Measurements from ENCODE around the gene HECTD1.
"Not testable (repeated sequence)": the region's sequence is repeated elsewhere in the genome, so short reads cannot be mapped to it uniquely, and the experiment has no call there.

The HECTD1 gene

DNA sequence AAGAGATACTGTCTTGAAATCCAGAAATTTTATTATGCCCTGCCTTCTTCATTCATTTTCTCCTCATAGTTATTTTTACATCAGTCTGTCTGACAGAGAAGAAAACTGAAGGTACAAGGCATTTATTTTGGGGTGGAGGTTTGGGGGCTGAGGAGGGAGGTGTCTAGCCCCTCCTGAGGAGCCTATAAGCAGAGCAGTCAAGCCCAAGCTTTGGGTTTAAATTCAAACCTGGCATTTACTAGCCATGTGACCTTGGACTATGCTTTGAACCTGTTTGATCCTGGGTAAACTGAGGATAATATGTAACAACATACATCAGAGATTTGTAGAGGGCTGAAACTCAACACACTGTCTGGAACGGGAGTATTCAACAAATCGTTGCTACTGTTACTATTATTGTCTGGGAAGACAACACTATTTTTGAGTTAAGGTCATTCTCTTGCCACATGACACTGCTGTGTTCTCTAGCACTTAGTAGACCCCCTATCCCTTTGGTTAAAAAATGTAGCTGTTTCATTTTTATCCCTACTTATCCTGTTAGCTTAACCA lies 115.4 kb downstream of the HECTD1 start:
- DNase-seq (ENCODE audit: low read depth) = no peak

DNA sequence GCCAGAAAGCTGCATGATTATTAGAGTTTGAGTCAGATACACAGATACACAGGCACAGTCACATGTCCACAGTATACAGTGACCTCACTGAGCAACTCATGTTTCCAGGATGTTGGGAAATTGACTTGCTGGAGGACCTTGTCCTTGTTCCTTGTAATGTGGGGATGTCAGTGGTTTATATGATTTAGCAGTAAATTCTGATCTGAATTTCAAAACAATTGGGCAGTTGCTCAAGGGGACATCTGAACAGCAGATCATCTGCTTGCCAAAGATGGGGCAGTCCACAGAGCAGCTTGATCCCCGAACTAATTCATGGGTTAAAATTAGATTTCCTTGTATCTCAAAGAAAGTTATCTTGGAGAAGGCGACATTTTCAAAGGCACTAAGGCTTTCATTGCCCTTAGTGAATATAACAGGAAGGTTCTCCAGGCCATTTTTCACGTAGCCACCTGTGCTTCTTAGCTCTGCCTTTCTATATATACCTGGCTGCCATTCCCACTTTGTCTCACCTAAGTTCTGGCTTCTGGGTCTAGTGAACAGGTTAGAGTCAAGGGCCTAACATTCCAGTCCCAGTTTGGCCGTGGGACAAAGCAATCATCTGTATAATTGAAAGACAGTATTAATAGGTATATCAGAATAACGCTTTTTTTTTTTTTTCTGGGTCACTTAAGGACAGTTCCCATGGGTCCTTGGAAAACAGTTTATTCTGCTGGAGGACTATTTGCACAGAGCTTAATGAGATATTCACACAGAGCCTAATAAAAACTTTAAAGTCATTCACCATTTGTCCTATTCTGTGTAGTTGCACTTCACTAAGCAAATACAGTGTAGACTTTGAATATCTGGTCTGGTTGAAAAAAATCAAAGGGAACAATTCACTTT lies 116.5 kb downstream of the HECTD1 start:
- no peak for DNase-seq (ENCODE audit: low read depth)

- not testable (repeated sequence) for DNase-seq (ENCODE audit: low read depth)
Measured at GRCh38 chr14:31086466-31086865, 121.1 kb downstream of the HECTD1 start.

DNA sequence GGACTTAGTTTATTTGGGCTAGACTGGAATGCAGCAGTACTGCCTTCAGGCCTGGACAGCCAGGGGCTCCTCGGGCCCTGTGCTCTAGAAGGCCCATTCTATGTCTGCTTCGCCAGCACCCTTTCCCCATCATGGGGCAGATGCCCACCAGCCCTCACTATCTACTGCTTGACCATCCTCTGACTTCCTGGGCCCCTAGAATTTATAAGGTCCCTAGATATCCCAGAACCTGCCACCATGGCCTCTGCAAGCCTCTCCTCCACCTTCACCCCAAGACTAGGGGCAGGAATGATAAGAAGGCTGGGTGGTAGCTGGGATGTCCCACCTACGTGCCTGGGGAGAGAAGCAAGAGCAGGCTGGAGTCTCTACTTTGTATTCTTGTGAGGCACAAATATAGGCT lies 122.6 kb downstream of the HECTD1 start:
- no peak for DNase-seq (ENCODE audit: low read depth)

GRCh38 chr14:31084385-31084784 lies 123.2 kb downstream of the HECTD1 start:
- no peak for DNase-seq (ENCODE audit: low read depth)

DNA sequence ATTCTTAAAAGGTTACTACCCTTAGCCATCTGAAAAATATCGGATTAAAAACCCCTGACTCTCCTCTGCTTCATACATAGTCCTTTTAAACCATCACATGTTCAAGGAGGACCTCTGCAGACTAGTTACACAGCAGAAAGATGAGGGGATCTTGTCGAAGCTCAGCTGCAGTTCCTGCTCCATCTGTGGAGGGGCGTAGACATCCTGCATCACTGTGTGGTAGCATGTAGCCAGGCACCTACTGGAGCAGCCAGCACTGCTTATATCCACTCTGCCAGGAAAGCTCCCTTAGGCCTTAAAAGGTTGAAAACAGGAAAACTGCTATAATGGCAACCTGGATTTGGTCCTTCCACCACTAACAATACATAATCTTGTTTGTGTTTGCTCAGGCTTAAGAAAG lies 123.8 kb downstream of the HECTD1 start:
- no peak for DNase-seq (ENCODE audit: low read depth)

- no peak for DNase-seq (ENCODE audit: low read depth)
Measured at GRCh38 chr14:31080484-31080883, 127.1 kb downstream of the HECTD1 start.

GRCh38 chr14:31080056-31080455 lies 127.5 kb downstream of the HECTD1 start:
- no peak for DNase-seq (ENCODE audit: low read depth)

DNA sequence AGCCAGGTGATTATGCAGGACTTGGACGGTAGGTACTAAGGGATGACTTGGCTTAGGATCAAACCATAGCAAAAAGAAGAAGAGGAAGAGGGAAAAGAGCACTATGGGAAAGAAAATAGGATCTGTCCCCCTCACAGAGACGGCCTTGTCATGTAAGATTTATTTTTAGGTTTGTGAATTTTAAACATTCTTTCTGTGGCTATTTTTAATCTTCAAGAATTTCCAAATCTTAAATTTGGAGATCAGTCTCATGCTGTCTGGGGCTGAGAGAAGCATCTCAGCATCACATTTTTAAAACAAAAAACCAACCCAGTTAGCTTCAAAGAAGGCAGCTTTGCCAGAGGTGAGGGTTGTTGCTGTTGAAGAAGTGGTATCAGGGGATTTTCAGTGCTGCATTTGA lies 128.8 kb downstream of the HECTD1 start:
- DNase-seq (ENCODE audit: low read depth) = no peak

DNA sequence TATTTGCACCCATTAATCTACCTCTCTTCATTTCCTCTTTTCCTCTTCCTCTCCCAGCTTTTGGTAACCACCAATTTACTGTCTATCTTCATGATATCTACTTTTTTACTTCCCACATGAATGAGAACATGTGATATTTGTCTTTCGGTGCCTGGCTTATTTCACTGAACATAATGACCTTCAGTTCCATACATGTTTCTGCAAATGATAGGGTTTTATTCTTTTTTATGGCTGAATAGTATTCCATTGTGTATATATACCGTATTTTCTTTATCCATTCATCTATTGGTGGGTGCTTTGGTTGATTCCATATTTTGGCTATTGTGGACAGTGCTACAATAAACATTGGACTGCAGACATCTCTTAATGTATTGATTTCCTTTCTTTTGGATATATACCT lies 132.4 kb downstream of the HECTD1 start:
- no peak for DNase-seq (ENCODE audit: low read depth)

DNA sequence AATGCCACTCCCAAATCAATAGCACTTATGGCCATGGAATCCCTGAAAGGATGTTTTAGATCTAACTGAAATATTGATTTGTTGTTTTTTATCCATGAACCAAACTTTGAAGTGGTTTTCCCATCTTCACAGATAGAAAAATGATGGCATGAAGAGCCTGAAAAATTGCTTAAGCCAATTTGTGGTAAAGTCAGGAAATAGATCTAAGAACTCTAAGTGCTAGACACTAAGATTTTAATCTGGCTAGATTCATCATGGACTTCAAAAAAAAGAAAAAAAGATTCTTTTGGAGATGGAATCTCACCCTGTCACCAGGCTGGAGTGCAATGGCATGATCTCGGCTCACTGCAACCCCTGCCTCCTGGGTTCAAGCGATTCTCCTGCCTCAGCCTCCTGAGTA lies 136.4 kb downstream of the HECTD1 start:
- DNase-seq (ENCODE audit: low read depth) = no peak

- DNase-seq (ENCODE audit: low read depth) = no peak
Measured at GRCh38 chr14:31070431-31070830, 137.2 kb downstream of the HECTD1 start.

DNA sequence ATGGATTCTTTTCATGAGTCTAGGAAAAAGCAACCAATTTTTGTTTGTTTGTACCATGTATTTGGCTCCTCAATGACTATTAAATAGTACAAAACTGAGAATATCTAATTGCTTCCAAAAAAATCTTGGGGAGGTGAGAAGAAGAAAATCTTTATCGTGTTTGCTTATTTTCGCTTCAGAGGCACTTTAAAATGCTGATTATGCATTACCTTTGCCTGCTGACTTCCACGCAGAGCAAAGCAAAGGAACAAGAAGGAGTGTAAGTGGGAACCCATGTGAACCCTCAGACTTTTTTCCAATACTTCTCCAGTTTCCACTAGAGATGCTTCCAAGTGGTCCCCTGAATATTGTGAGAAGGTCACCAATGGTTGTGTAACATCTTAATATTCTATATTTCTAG lies 138.2 kb downstream of the HECTD1 start:
- DNase-seq (ENCODE audit: low read depth) = no peak

DNA sequence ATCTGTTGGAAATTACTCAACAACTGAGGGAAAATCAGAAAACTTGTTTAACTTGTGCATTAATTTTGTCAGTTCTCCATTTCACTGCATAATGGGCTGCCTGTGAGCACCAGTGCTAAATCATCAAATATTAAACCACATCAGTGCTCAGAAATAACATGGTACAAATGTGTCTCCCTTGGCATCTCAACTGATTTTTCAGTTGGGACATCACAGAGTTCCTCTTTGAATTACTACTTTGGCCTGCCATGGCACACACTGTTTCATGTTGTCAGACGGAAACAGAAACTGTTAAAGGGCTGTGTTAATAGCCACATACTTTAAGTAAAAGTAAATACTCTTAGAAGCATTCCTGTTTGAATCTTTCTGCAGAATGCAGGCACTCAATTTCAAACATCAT lies 139.4 kb downstream of the HECTD1 start:
- DNase-seq (ENCODE audit: low read depth) = no peak

GRCh38 chr14:31062908-31063307 lies 144.7 kb downstream of the HECTD1 start:
- not testable (repeated sequence) for DNase-seq (ENCODE audit: low read depth)

DNA sequence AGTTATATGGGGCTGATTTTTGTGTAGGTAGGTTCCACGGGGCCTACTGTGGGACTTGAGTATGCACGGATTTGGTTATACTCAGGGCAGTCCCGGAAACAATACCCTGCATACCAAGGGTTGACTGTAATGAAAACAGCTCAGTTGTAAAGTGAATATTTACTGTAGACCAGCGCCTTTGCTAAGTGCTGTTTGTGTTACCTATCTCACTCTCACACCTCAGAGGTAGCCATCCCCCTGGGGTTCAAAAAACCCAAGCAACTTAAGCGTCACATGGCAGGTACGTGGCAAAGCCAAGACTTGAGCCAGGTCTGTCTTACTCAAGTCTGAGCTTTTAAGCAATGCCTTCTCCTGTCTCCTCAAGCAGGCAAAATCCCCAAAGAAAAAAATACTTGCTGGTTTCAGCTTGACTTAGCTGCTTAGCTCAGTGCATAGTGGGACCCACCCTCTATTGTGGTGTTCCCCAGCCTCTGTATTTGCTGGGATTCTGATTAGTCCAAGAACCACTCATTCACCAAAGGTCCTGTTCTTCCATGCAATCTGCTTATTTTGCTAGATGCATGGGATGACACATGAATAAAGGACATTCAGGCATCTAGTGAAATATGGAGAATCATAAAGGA lies 147.2 kb downstream of the HECTD1 start:
- DNase-seq (ENCODE audit: low read depth) = no peak

GRCh38 chr14:31059152-31059924 lies 148.3 kb downstream of the HECTD1 start:
- no peak for DNase-seq (ENCODE audit: low read depth)

DNA sequence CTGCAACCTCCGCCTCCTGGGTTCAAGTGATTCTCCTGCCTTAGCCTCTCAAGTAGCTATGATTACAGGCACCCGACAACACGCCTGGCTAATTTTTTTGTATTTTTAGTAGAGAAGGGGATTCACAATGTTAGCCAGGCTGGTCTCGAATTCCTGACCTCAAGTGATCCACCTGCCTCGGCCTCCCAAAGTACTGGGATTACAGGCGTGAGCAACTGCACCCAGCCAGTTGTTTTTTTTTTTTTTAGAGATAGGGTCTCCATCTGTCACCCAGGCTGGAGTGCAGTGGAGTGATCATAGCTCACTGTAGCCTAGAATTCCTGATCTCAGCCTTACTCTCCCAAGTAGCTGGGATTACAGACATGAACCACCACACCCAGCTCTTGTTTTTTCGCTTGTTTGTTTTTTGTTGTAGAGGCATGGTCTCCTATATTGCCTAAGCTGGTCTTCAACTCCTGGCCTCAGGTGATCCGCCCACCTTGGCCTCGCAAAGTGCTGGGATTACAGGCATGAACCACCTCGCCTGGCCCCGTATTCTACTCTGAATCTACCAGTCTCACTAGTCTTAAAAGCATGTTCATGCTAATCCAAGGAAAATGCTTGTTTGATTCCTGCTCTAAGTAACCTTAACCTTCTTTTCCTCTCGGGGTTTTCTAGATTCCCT lies 149.8 kb downstream of the HECTD1 start:
- no peak for DNase-seq (ENCODE audit: low read depth)

- no peak for DNase-seq (ENCODE audit: low read depth)
Measured at GRCh38 chr14:31057035-31057434, 150.6 kb downstream of the HECTD1 start.

GRCh38 chr14:31052905-31053586 lies 154.5 kb downstream of the HECTD1 start:
- not testable (repeated sequence) for DNase-seq (ENCODE audit: low read depth)

- DNase-seq (ENCODE audit: low read depth) = no peak
Measured at GRCh38 chr14:31051511-31051910, 156.1 kb downstream of the HECTD1 start.
